Stomach (tissue), 9 donors: ENCODE results near the gene DNAH14. TPM values are rescaled to one million over a fixed set of nuclear protein-coding genes. Genes with fewer than 3 reads are reported as not detected.
"Not testable (repeated sequence)": the region's sequence is repeated elsewhere in the genome, so short reads cannot be mapped to it uniquely, and the experiment has no call there.

Experiments used
- DNase-seq, 2 donors: peaks; one replicate each; pipeline versions ENCODE4 v3.0.0 to v3.0.0-alpha.2; 2013 to 2019
- H3K27ac ChIP-seq, 5 donors: fragments of 200-600 bp in 4 of 5; sonication (generic) in 4 of 5; one replicate each; pipeline ENCODE4 v1.5.1; 2013 to 2019; ENCODE audit warnings: mild to moderate bottlenecking in 1 of 5, moderate library complexity in 1 of 5
- H3K27me3 ChIP-seq, 3 donors: fragments of 200-600 bp; sonication (generic); one replicate each; pipeline ENCODE4 v1.5.1; 2017 to 2019; ENCODE audit warnings: mixed run types in 1 of 3
- H3K36me3 ChIP-seq, 4 donors: fragments of 200-600 bp; sonication (generic); 1 replicate in 3 of 4; 2 replicates in 1 of 4; pipeline ENCODE4 v1.5.1; 2016 to 2019
- H3K4me1 ChIP-seq, 4 donors: fragments of 200-600 bp; sonication (generic); one replicate each; pipeline ENCODE4 v1.5.1; 2016 to 2019
- H3K4me3 ChIP-seq, 4 donors: fragments of 200-600 bp; sonication (generic) in 3 of 4; one replicate each; pipeline ENCODE4 v1.5.1; 2016 to 2019; ENCODE audit warnings: mild to moderate bottlenecking in 1 of 4
- H3K9me3 ChIP-seq, 4 donors: fragments of 200-600 bp; sonication (generic); one replicate each; pipeline ENCODE4 v1.5.1; 2016 to 2019
- EP300 ChIP-seq: sonication (generic); formaldehyde crosslinking; IDR thresholded peaks from one replicate; pipeline ENCODE4 v1.6.1; 2017; ENCODE audit warnings: antibody characterized with exemption
- POLR2A ChIP-seq, 4 donors: fragments of 450-650 bp; IDR thresholded peaks; one replicate each; pipeline ENCODE4 v1.6.1; 2016; ENCODE audit warnings: antibody characterized with exemption in 4 of 4, control low read depth in 2 of 4, mild to moderate bottlenecking in 1 of 4, moderate library complexity in 1 of 4
- POLR2AphosphoS5 ChIP-seq, 3 donors: sonication (generic); formaldehyde crosslinking; IDR thresholded peaks; one replicate each; pipeline ENCODE4 v1.6.1; 2016; ENCODE audit warnings: antibody characterized with exemption in 3 of 3
- WGBS, 5 donors: extraction: QIAGEN DNeasy Blood & Tissue Kit in 3 of 5; methylation state at CpG; one replicate each; pipeline versions ENCODE4 v1.1.5 to v1.1.7; 2013 to 2018; 5-methylcytosine and 5-hydroxymethylcytosine counted together
- intact Hi-C: fragments of 100-400 bp; cut with DNase I; formaldehyde crosslinking; loops from one replicate; pipeline ENCODE4 v1.15.1; 2023; ENCODE audit warnings: low total_unique reads
- polyA plus RNA-seq, 3 donors: library from polyadenylated mRNA; stranded (reverse); fragments of 200-250 nt; gene quantifications; one replicate each; pipeline ENCODE4 v1.2.3, GENCODE V29; 2013
- total RNA-seq, 5 donors: library from RNA; depleted of rRNA; stranded (reverse); fragments of >200 nt; gene quantifications; one replicate each; pipeline versions ENCODE4 v1.1.0 to v1.2.3, GENCODE V29; 2014 to 2016
- TF ChIP-seq, protein P1 (sequence below), 7 experiments: fragments of 450-650 bp in 4 of 7; fragments of 200-600 bp in 3 of 7; sonication (generic) in 3 of 7; IDR thresholded peaks; one replicate each; pipeline ENCODE4 v1.5.1; 2016 to 2019; ENCODE audit warnings: antibody characterized with exemption in 7 of 7, control low read depth in 2 of 7, mild to moderate bottlenecking in 1 of 7
- donor health status: healthy with polysubstance abuse.
- donor health status: Bipolar disorder and iron deficiency.
- donor health status: healthy.

The DNAH14 gene
- total and polyA plus RNA-seq, 8 donors, result 1.7 to 158 (median 6.2) TPM

DNA sequence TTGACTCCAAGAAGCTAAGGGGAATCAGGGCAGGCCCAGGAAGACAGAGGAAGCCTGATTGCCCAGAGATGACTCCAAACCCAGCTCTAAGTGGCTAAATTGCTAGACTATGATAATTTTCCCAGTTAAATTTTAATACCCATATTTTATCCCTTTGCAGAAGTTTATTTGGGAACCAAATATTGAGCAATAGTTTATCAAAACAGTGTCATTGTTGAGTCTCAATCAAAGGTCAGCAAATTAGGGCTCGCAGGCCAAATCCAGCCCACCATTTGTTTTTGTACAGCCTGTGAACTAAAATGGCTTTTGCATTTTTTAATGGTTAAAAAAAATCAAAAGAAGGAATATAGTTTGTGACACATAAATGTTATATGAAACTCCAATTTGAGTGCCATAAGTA, 451.2 kb downstream of the DNAH14 start:
- DNase-seq, result no peak
- H3K9me3 ChIP-seq, result no peaks in the 10 kb centered on the region
- no peak overlapping the region for H3K27ac ChIP-seq
- intact Hi-C loops, result no loop called here
- TF ChIP-seq POLR2A (IDR thresholded peaks at IDR 0.05), result no peak
- TF ChIP-seq, protein P1, sequence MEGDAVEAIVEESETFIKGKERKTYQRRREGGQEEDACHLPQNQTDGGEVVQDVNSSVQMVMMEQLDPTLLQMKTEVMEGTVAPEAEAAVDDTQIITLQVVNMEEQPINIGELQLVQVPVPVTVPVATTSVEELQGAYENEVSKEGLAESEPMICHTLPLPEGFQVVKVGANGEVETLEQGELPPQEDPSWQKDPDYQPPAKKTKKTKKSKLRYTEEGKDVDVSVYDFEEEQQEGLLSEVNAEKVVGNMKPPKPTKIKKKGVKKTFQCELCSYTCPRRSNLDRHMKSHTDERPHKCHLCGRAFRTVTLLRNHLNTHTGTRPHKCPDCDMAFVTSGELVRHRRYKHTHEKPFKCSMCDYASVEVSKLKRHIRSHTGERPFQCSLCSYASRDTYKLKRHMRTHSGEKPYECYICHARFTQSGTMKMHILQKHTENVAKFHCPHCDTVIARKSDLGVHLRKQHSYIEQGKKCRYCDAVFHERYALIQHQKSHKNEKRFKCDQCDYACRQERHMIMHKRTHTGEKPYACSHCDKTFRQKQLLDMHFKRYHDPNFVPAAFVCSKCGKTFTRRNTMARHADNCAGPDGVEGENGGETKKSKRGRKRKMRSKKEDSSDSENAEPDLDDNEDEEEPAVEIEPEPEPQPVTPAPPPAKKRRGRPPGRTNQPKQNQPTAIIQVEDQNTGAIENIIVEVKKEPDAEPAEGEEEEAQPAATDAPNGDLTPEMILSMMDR (IDR thresholded peaks at IDR 0.05), result no peak
- TF ChIP-seq EP300, result no peak
- no peak for TF ChIP-seq POLR2AphosphoS5 (IDR thresholded peaks at IDR 0.05)
- WGBS, 5 donors, result 86 to 100% (median 97%) methylated on average over 1 of the region's 1 CpG
- no peaks in the 10 kb centered on the region for H3K4me1 ChIP-seq
- no peak overlapping the region for H3K4me3 ChIP-seq
- H3K27me3 ChIP-seq, result no peaks in the 10 kb centered on the region
- H3K36me3 ChIP-seq, result no peaks in the 10 kb centered on the region

DNA sequence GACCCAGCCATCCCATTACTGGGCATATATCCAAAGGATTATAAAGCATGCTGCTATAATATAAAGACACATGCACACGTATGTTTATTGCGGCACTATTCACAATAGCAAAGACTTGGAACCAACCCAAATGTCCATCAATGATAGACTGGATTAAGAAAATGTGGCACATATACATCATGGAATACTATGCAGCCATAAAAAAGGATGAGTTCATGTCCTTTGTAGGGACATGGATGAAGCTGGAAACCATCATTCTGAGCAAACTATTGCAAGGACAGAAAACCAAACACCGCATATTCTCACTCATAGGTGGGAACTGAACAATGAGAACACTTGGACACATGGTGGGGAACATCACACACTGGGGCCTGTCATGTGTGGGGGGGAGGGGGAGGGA, 457.4 kb downstream of the DNAH14 start:
- H3K4me1 ChIP-seq, H3K27me3 ChIP-seq, H3K4me3 ChIP-seq, H3K36me3 ChIP-seq, intact Hi-C loops, H3K27ac ChIP-seq, DNase-seq, H3K9me3 ChIP-seq: not testable (repeated sequence)
- 86 to 100% (median 95%) methylated on average over 3 of the region's 3 CpGs for WGBS, 5 donors

DNA sequence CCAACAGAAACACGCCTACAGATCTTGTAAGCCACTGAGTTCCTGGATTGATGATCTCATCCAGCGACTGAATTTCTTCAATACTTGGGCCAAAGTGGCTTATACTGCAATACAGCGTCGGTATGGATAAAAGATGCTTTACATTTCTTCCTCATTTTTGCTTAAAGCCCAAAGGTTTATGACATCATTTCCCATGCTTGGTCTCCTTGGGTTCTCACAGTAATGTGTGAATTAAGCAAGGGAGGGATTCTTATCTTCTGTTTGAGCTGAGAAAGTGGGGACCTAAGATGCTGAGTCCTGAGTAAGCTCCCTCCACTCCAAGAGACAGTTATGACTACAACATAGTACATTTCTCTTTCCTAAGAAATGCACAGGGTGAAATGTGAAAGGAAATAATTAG, 458.9 kb downstream of the DNAH14 start:
- H3K4me3 ChIP-seq, result no peak overlapping the region
- intact Hi-C loops, result no loop called here
- no peak for TF ChIP-seq POLR2AphosphoS5 (IDR thresholded peaks at IDR 0.05)
- TF ChIP-seq, protein P1 (IDR thresholded peaks at IDR 0.05), result no peak
- no peak for TF ChIP-seq POLR2A (IDR thresholded peaks at IDR 0.05)
- TF ChIP-seq EP300, result no peak
- no peaks in the 10 kb centered on the region for H3K36me3 ChIP-seq
- no peaks in the 10 kb centered on the region for H3K27me3 ChIP-seq
- H3K4me1 ChIP-seq, result no peaks in the 10 kb centered on the region
- no peaks in the 10 kb centered on the region for H3K9me3 ChIP-seq
- WGBS, 5 donors, result 71 to 84% (median 79%) methylated on average over 4 of the region's 4 CpGs
- H3K27ac ChIP-seq, result no peak overlapping the region
- no peak for DNase-seq

DNA sequence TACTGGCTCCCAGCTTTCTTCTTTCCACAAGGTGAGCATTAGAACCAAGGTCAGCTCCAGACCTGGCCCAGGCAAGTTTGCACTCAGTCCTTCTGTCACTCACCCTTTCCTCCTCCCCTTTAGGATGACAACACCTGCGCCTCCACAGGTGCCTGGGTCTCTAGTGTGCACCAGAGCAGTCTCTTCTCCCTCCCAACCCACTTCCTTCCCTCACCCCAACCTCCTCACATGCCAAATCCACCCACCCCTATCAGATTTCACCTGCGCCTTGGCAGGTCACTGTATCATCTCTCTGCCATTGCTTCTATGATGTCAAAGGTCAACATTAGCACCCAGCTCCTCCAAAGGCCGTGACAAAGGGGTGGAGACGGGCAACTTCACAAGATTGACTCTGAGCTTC, 460.4 kb downstream of the DNAH14 start:
- Histone ChIP-seq H3K4me3 (no peak overlapping the region), H3K9me3 (no peaks in the 10 kb centered on the region), H3K36me3 (no peaks in the 10 kb centered on the region), H3K27me3 (no peaks in the 10 kb centered on the region), H3K27ac (no peak overlapping the region), H3K4me1 (no peaks in the 10 kb centered on the region)
- WGBS, 5 donors, result 86 to 97% (median 94%) methylated on average over 4 of the region's 4 CpGs
- no peak for DNase-seq
- intact Hi-C loops, result no loop called here
- TF ChIP-seq EP300 (no peak), POLR2AphosphoS5 (IDR thresholded peaks at IDR 0.05) (no peak), POLR2A (IDR thresholded peaks at IDR 0.05) (no peak)
- TF ChIP-seq, protein P1 (IDR thresholded peaks at IDR 0.05), result no peak

DNA sequence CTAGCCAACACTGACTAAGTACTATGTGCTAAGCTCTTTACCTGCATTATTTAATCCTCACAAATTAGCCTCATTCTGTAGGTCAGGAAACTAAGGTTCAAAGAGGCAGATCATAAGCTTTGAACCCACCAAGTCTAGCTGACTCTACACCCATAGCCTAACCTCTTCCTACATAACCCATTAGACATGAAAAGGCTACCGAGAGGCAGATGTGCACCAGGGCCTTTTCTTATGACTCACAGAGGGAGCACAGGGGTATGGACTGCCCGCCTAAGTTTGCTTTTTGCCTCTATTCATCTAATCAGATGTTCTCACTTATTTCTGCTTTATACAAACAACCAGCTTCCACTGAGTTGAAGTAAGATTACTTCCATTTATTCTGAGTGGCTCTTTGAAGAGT, 466.9 kb downstream of the DNAH14 start:
- DNase-seq, result no peak
- H3K36me3 ChIP-seq, result peaks cover 11 to 49% (median 44%) of the 10 kb centered on the region in 4 donors
- TF ChIP-seq EP300 (no peak), POLR2A (IDR thresholded peaks at IDR 0.05) (no peak), POLR2AphosphoS5 (IDR thresholded peaks at IDR 0.05) (no peak)
- TF ChIP-seq, protein P1 (IDR thresholded peaks at IDR 0.05), result no peak
- H3K4me1 ChIP-seq, result no peaks in the 10 kb centered on the region
- WGBS, 5 donors, result 59 to 75% (median 67%) methylated on average over 2 of the region's 2 CpGs
- intact Hi-C loops, result no loop called here
- H3K4me3 ChIP-seq, result no peak overlapping the region
- no peaks in the 10 kb centered on the region for H3K9me3 ChIP-seq
- H3K27me3 ChIP-seq, result no peaks in the 10 kb centered on the region
- H3K27ac ChIP-seq, result no peak overlapping the region
